Hepatocyte (in vitro differentiated cells): ENCODE data around the gene MOB3B. TPM values are rescaled to one million over a fixed set of nuclear protein-coding genes. Genes with fewer than 3 reads are reported as not detected.

Source experiments
- DNase-seq: peaks from one replicate; pipeline ENCODE4 v3.0.0-alpha.2; 2016; ENCODE audit warnings: low spot score
- H2AFZ ChIP-seq: fragments of 200-600 bp; sonication (generic); 2 replicates; pipeline ENCODE4 v1.6.0; 2016; ENCODE audit warnings: antibody characterized with exemption, mild to moderate bottlenecking
- H3K27ac ChIP-seq: fragments of 200-600 bp; sonication (generic); 2 replicates; pipeline ENCODE4 v1.5.1; 2016; ENCODE audit warnings: mild to moderate bottlenecking
- H3K27me3 ChIP-seq: fragments of 200-600 bp; sonication (generic); 2 replicates; pipeline ENCODE4 v1.6.1; 2016
- H3K36me3 ChIP-seq: fragments of 200-600 bp; sonication (generic); replicated peaks from 2 replicates; pipeline ENCODE4 v1.5.1; 2016; ENCODE audit warnings: low read depth; ENCODE audit not compliant: insufficient read depth
- H3K4me1 ChIP-seq: fragments of 200-600 bp; sonication (generic); 2 replicates; pipeline ENCODE4 v1.5.1; 2016; ENCODE audit warnings: mild to moderate bottlenecking, moderate library complexity; ENCODE audit not compliant: insufficient read depth
- H3K4me2 ChIP-seq: fragments of 200-600 bp; sonication (generic); 2 replicates; pipeline ENCODE4 v1.6.0; 2016
- H3K4me3 ChIP-seq: fragments of 200-600 bp; sonication (generic); 2 replicates; pipeline ENCODE4 v1.5.1; 2016; ENCODE audit warnings: mild to moderate bottlenecking
- H3K79me2 ChIP-seq: fragments of 200-600 bp; sonication (generic); 2 replicates; pipeline ENCODE4 v1.6.0; 2017; ENCODE audit warnings: mild to moderate bottlenecking
- H3K9me2 ChIP-seq: fragments of 200-600 bp; sonication (generic); replicated peaks from 2 replicates; pipeline ENCODE4 v1.6.0; 2017; ENCODE audit warnings: mild to moderate bottlenecking; ENCODE audit not compliant: insufficient read depth
- H3K9me3 ChIP-seq: fragments of 200-600 bp; sonication (generic); 2 replicates; pipeline ENCODE4 v1.5.1; 2016; ENCODE audit warnings: low read depth, mild to moderate bottlenecking
- H4K20me1 ChIP-seq: fragments of 200-600 bp; sonication (generic); 2 replicates; pipeline ENCODE4 v1.6.0; 2016; ENCODE audit warnings: mild to moderate bottlenecking; ENCODE audit not compliant: insufficient read depth, poor library complexity, severe bottlenecking
- EZH2 ChIP-seq: fragments of 200-600 bp; sonication (generic); IDR thresholded peaks from 2 replicates; pipeline ENCODE4 v1.6.1; 2016; ENCODE audit warnings: antibody characterized with exemption, mild to moderate bottlenecking, borderline replicate concordance
- EZH2phosphoT487 ChIP-seq: fragments of 200-600 bp; sonication (generic); IDR thresholded peaks from one replicate; pipeline ENCODE4 v1.6.1; 2018; ENCODE audit warnings: antibody characterized with exemption, mild to moderate bottlenecking, low read depth, moderate library complexity; ENCODE audit not compliant: unreplicated experiment, severe bottlenecking
- WGBS: methylation state at CpG from one replicate; pipeline ENCODE4 v1.1.6; 2016; ENCODE audit warnings: low lambda C conversion rate; ENCODE audit errors: missing lambda C conversion rate; 5-methylcytosine and 5-hydroxymethylcytosine counted together
- polyA plus RNA-seq: library from polyadenylated mRNA; unstranded; fragments of >200 nt; fragmentation: Nextera tagmentation; extraction: Ambion mirVana; gene quantifications from 2 replicates; pipeline ENCODE4 v1.2.1, GENCODE V29; 2016
- total RNA-seq: library from RNA; depleted of rRNA; stranded (reverse); fragments of >200 nt; gene quantifications from 2 replicates; pipeline ENCODE4 v1.2.3, GENCODE V29; 2014
- TF ChIP-seq, protein P1 (sequence below): fragments of 200-600 bp; sonication (generic); IDR thresholded peaks from 2 replicates; pipeline ENCODE4 v1.5.1; 2016; ENCODE audit warnings: antibody characterized with exemption, mild to moderate bottlenecking; ENCODE audit not compliant: poor library complexity

The MOB3B gene
- total and polyA plus RNA-seq, 2 experiments from 2014 or later: 13.3 to 13.5 TPM

DNA sequence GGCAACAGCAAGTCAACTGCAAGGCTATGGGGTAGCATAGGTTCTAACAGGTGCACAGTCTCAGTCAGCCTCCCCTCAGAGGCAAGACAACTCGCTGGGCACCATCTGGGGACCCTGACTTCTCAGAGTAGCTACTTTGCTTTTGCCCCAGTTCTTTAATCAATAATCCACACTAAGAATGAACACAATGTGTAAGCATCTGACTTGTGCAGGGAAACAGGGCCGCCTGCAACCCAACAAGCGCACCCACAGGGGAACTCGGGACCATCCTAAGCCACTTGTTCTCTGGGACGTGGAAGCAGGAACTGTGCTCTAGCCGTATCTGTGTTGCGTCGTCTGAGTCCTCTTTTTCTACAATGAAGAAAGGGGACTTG, 1.9 kb downstream of the MOB3B start:
- H3K4me2 ChIP-seq: peak overlapping the region; percentile 75
- peak overlapping the region; percentile 97 for H3K27ac ChIP-seq
- no peak for TF ChIP-seq EZH2phosphoT487
- TF ChIP-seq, protein P1, sequence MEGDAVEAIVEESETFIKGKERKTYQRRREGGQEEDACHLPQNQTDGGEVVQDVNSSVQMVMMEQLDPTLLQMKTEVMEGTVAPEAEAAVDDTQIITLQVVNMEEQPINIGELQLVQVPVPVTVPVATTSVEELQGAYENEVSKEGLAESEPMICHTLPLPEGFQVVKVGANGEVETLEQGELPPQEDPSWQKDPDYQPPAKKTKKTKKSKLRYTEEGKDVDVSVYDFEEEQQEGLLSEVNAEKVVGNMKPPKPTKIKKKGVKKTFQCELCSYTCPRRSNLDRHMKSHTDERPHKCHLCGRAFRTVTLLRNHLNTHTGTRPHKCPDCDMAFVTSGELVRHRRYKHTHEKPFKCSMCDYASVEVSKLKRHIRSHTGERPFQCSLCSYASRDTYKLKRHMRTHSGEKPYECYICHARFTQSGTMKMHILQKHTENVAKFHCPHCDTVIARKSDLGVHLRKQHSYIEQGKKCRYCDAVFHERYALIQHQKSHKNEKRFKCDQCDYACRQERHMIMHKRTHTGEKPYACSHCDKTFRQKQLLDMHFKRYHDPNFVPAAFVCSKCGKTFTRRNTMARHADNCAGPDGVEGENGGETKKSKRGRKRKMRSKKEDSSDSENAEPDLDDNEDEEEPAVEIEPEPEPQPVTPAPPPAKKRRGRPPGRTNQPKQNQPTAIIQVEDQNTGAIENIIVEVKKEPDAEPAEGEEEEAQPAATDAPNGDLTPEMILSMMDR: no peak
- TF ChIP-seq EZH2: no peak
- peak overlapping the region; percentile 72 for H3K4me3 ChIP-seq
- H3K4me1 ChIP-seq: peaks cover 14% of the 10 kb centered on the region
- H3K27me3 ChIP-seq: no peaks in the 10 kb centered on the region
- H3K9me3 ChIP-seq: no peaks in the 10 kb centered on the region
- H4K20me1 ChIP-seq: no peaks in the 10 kb centered on the region
- DNase-seq: no peak
- peak overlapping the region; percentile 76 for H2AFZ ChIP-seq
- WGBS: 37% methylated on average over 8 of the region's 8 CpGs
- peaks cover 52% of the 10 kb centered on the region for H3K79me2 ChIP-seq
- H3K9me2 ChIP-seq: no peaks in the 10 kb centered on the region
- H3K36me3 ChIP-seq: no peaks in the 10 kb centered on the region

DNA sequence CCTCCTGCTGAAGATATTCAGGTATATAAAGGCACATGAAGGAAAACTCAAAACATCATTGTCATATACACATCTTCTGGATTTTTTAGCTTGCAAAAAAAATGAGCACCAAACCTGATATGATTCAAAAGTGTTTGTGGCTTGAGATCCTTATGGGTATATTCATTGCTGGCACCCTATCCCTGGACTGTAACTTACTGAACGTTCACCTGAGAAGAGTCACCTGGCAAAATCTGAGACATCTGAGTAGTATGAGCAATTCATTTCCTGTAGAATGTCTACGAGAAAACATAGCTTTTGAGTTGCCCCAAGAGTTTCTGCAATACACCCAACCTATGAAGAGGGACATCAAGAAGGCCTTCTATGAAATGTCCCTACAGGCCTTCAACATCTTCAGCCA, 5.4 kb downstream of the MOB3B start, which contains the start of gene IFNK:
Gene IFNK, plus strand, starts transcription at position 55 of the 400 bp plus-strand sequence. Its CDS starts 47 bp downstream, at position 102.
- peaks cover 14% of the 10 kb centered on the region for H3K4me1 ChIP-seq
- peaks cover 83% of the 10 kb centered on the region for H3K79me2 ChIP-seq
- WGBS: 92% methylated on average over 2 of the region's 2 CpGs
- no peaks in the 10 kb centered on the region for H3K36me3 ChIP-seq
- no peaks in the 10 kb centered on the region for H3K27me3 ChIP-seq
- no peaks in the 10 kb centered on the region for H3K9me2 ChIP-seq
- no peak within 1 kb of the TSS for H3K4me2 ChIP-seq
- H3K4me3 ChIP-seq: no peak within 1 kb of the TSS
- no peak for DNase-seq
- no peaks in the 10 kb centered on the region for H4K20me1 ChIP-seq
- no peak within 1 kb of the TSS for H2AFZ ChIP-seq
- TF ChIP-seq, protein P1: no peak
- TF ChIP-seq EZH2phosphoT487: no peak
- no peak for TF ChIP-seq EZH2
- H3K27ac ChIP-seq: no peak within 1 kb of the TSS
- no peaks in the 10 kb centered on the region for H3K9me3 ChIP-seq

DNA sequence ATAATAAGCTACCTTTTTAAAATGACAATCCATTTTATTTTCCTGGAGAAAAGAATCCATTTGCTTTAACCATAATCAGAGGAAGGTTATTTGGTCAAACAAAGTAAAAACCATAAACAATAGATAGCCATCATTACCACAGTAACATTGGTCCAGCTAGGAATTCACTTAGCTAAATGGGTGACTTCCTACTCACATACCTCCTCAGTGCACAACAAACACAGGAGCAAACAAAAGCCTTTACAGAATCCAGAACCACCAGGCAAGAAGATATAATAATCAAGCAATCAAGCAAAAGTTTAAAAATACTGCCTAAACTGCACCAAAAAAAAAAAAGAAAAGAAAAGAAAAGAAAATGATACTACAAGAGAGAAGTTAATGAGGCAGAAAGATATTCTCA, 6.5 kb downstream of the MOB3B start:
- peaks cover 14% of the 10 kb centered on the region for H3K4me1 ChIP-seq
- H3K9me2 ChIP-seq: no peaks in the 10 kb centered on the region
- no peaks in the 10 kb centered on the region for H3K36me3 ChIP-seq
- H4K20me1 ChIP-seq: no peaks in the 10 kb centered on the region
- TF ChIP-seq EZH2 (no peak), EZH2phosphoT487 (no peak)
- TF ChIP-seq, protein P1: no peak
- H2AFZ ChIP-seq: no peak overlapping the region
- H3K27ac ChIP-seq: no peak overlapping the region
- H3K27me3 ChIP-seq: no peaks in the 10 kb centered on the region
- H3K4me2 ChIP-seq: no peak overlapping the region
- peaks cover 94% of the 10 kb centered on the region for H3K79me2 ChIP-seq
- no peak for DNase-seq
- H3K4me3 ChIP-seq: no peak overlapping the region
- H3K9me3 ChIP-seq: no peaks in the 10 kb centered on the region

DNA sequence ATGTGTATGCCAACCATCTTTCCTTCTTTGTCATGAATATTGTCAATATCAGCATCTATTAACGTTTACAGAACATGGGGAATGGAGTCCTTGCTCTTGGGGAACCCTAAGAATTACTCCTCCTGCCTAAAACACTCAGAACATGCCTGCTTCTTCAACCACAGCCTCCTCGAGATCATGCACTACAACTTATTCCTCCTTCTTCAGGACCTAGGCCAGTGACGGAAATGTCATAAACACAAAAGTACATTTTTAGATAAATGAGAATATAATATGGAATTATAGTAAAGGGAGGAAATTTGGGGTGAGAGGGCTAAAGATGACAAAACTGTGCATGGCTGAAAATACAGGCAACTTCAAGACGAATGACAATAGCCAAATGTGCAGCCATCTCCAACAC, 8.6 kb downstream of the MOB3B start:
- Histone ChIP-seq H3K27ac (no peak overlapping the region), H3K4me1 (no peaks in the 10 kb centered on the region), H3K9me3 (no peaks in the 10 kb centered on the region), H3K4me3 (no peak overlapping the region), H4K20me1 (no peaks in the 10 kb centered on the region), H3K9me2 (no peaks in the 10 kb centered on the region), H3K36me3 (no peaks in the 10 kb centered on the region), H2AFZ (no peak overlapping the region), H3K4me2 (no peak overlapping the region), H3K27me3 (no peaks in the 10 kb centered on the region), H3K79me2 (peaks cover 94% of the 10 kb centered on the region)
- no peak for TF ChIP-seq EZH2phosphoT487
- TF ChIP-seq EZH2: no peak
- TF ChIP-seq, protein P1: no peak
- WGBS: 89% methylated on average over 4 of the region's 4 CpGs
- DNase-seq: no peak
